Lower lobe of right lung (tissue), 2 donors: Measurements from ENCODE around the gene SRGAP1. TPM values are rescaled to one million over a fixed set of nuclear protein-coding genes. Genes with fewer than 3 reads are reported as not detected.
A peak's percentile ranks its signal among the peaks of the same experiment; 100 is the strongest.

ENCODE experiments used
- ATAC-seq, 2 donors: fragments of 200-7000 bp; cut with Tn5 transposase; one replicate each; pipeline ENCODE4 v1.9.1; 2020 to 2022; ENCODE audit warnings: mild to moderate bottlenecking in 2 of 2, moderate library complexity in 2 of 2
- DNase-seq: peaks from one replicate; pipeline ENCODE4 v3.0.0-alpha.2; 2020
- H3K27ac ChIP-seq: fragments of 200-600 bp; one replicate; pipeline ENCODE4 v1.8.0; 2022
- H3K27me3 ChIP-seq: fragments of 200-600 bp; one replicate; pipeline ENCODE4 v1.8.0; 2022; ENCODE audit warnings: low read depth
- H3K36me3 ChIP-seq: fragments of 200-600 bp; one replicate; pipeline ENCODE4 v1.8.0; 2022; ENCODE audit warnings: mild to moderate bottlenecking
- H3K4me1 ChIP-seq: fragments of 200-600 bp; one replicate; pipeline ENCODE4 v1.8.0; 2022
- H3K4me3 ChIP-seq: fragments of 200-600 bp; one replicate; pipeline ENCODE4 v1.8.0; 2022; ENCODE audit warnings: mild to moderate bottlenecking
- H3K9me3 ChIP-seq: fragments of 200-600 bp; one replicate; pipeline ENCODE4 v1.8.0; 2022
- intact Hi-C: fragments of 100-400 bp; cut with DNase I; formaldehyde crosslinking; loops from one replicate; pipeline ENCODE4 v1.11.0; 2022
- total RNA-seq: library from RNA; stranded (reverse); fragmentation: NEBNext Ultra II Directional; extraction: Animal tissue kit (Norgen Biotek cat#: 25700); gene quantifications from one replicate; pipeline ENCODE4 v1.2.1, GENCODE V29; 2021
- TF ChIP-seq, protein P1 (sequence below): fragments of 200-600 bp; IDR thresholded peaks from one replicate; pipeline ENCODE4 v1.8.0; 2022; ENCODE audit warnings: antibody characterized with exemption, mild to moderate bottlenecking
- donor health status: DM: no; HTN: yes; CAD: no; lungs with severe emphysema.

The SRGAP1 gene
- total RNA-seq, 1 donor from 2014 or later = 6.7 TPM

DNA sequence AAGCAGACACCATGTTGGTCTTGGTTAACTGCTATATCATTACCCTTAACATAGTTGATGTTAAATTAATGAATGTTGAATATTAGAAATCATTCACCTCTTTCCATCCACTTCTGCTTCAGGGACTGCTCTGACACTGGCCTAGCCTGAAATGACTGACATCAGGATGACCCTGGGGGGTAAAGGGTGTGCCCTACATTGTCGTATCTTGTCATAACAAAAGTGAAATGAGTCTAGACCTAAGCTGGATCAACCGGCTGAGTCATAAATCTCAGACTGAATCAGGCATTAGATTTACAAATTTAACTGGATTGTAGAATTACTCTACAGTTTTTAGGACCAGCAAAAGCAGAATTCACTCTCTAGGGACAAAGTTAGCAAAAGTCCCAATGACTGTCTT is 342.3 kb downstream of the SRGAP1 start:
- H3K36me3 ChIP-seq = no peaks in the 10 kb centered on the region
- H3K4me1 ChIP-seq = no peaks in the 10 kb centered on the region
- no peak overlapping the region for H3K27ac ChIP-seq
- ATAC-seq (peak in 1 of 2 donors; percentile 68), DNase-seq (no peak)
- TF ChIP-seq, protein P1, sequence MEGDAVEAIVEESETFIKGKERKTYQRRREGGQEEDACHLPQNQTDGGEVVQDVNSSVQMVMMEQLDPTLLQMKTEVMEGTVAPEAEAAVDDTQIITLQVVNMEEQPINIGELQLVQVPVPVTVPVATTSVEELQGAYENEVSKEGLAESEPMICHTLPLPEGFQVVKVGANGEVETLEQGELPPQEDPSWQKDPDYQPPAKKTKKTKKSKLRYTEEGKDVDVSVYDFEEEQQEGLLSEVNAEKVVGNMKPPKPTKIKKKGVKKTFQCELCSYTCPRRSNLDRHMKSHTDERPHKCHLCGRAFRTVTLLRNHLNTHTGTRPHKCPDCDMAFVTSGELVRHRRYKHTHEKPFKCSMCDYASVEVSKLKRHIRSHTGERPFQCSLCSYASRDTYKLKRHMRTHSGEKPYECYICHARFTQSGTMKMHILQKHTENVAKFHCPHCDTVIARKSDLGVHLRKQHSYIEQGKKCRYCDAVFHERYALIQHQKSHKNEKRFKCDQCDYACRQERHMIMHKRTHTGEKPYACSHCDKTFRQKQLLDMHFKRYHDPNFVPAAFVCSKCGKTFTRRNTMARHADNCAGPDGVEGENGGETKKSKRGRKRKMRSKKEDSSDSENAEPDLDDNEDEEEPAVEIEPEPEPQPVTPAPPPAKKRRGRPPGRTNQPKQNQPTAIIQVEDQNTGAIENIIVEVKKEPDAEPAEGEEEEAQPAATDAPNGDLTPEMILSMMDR = no peak
- H3K4me3 ChIP-seq = no peak overlapping the region
- intact Hi-C loops = loop anchor here (10.0 kb wide), 1 partner anchor 342 kb away; the partner anchor contains the start of gene SRGAP1
- H3K9me3 ChIP-seq = no peaks in the 10 kb centered on the region
- H3K27me3 ChIP-seq = no peaks in the 10 kb centered on the region

DNA sequence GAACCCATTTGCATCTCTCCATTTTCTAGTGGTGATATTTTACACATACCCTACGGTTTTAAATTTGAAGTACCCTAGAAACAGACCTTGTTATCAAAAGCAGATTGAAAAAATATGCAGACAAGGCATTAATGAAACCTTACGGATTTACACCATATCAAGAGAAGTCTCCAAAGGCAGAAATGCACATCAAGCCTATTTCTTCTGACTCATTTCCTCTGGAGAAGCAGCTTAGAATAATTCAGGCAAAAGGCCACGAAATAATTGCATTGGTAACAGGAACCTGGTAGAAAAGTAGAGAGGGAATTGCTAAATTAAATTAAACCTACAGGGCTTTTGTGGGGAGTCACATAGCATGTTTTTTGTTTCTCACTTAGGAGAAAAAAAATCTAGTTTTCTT is 342.9 kb downstream of the SRGAP1 start:
- Histone ChIP-seq H3K9me3 (no peaks in the 10 kb centered on the region), H3K4me3 (no peak overlapping the region), H3K36me3 (no peaks in the 10 kb centered on the region), H3K4me1 (no peaks in the 10 kb centered on the region), H3K27ac (no peak overlapping the region), H3K27me3 (no peaks in the 10 kb centered on the region)
- no peak for DNase-seq
- intact Hi-C loops = loop anchor here (10.0 kb wide), 1 partner anchor 343 kb away; the partner anchor contains the start of gene SRGAP1
- ATAC-seq = no peak
- TF ChIP-seq, protein P1 = no peak

DNA sequence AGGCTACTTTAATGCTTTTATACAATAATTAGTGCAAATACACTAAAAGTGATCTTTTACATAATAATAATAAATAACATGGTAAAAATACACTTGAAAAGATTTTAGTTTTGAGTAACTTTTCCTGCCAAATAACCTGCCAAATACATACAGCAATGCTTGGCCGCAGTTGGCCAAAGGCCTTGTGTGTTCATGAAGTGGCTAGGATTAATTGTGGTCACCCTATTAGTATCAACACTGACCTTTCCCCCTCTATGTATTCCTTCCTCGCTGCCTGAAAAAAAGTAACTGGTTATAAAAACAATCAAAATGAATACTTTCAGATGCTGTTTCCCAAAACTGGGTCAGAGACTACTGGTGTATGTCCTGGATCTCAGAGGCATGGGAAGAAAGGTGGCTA is 343.3 kb downstream of the SRGAP1 start:
- Histone ChIP-seq H3K36me3 (no peaks in the 10 kb centered on the region), H3K27ac (no peak overlapping the region), H3K27me3 (no peaks in the 10 kb centered on the region), H3K4me3 (no peak overlapping the region), H3K9me3 (no peaks in the 10 kb centered on the region), H3K4me1 (no peaks in the 10 kb centered on the region)
- intact Hi-C loops = loop anchor here (10.0 kb wide), 1 partner anchor 343 kb away; the partner anchor contains the start of gene SRGAP1
- DNase-seq = no peak
- ATAC-seq = no peak
- TF ChIP-seq, protein P1 = no peak

DNA sequence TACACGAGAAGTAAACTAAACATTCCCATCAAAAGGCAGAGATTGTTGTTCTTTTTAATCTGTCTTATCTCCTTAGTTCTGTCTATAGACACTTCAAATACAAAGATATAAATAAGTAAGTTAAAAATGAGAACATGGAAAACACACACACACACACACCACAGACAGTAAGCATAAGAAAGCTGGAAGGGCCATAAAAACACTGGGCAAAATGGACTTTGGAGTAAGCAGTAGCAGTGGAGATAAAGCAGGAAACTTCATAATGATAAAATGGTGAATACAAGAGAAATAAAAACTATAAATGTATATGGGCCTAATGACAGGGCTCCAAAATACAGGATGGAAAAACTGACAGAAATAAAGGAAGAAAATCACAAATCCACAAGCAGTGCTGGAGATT is 345.0 kb downstream of the SRGAP1 start:
- Histone ChIP-seq H3K27ac (no peak overlapping the region), H3K4me3 (no peak overlapping the region), H3K36me3 (peaks cover 11% of the 10 kb centered on the region), H3K9me3 (no peaks in the 10 kb centered on the region), H3K27me3 (no peaks in the 10 kb centered on the region), H3K4me1 (no peaks in the 10 kb centered on the region)
- intact Hi-C loops = loop anchor here (10.0 kb wide), 1 partner anchor 345 kb away; the partner anchor contains the start of gene SRGAP1
- TF ChIP-seq, protein P1 = no peak
- DNase-seq = no peak
- ATAC-seq = no peak

DNA sequence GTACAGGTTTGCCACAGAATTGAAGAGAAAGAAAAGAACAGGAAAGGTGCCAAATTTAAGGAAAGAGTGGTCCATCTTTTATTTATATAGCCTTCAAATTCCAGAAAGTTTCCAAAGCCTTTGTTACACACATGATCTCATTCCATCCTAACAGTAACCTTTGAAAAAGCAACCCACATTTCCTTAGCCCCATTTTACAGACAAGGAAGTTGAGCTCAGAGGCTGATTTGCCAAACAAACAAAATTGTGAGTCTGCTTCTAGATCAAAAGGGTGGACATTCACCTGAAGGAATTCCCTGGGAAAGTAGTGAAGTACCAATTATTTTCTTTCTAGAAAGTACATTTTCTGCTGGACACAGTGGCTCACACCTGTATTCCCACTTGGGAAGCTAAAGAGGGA is 345.6 kb downstream of the SRGAP1 start:
- Histone ChIP-seq H3K4me1 (no peaks in the 10 kb centered on the region), H3K27me3 (no peaks in the 10 kb centered on the region), H3K9me3 (no peaks in the 10 kb centered on the region), H3K36me3 (peaks cover 12% of the 10 kb centered on the region), H3K27ac (no peak overlapping the region), H3K4me3 (no peak overlapping the region)
- intact Hi-C loops = no loop called here
- ATAC-seq = no peak
- DNase-seq = no peak
- TF ChIP-seq, protein P1 = no peak
